Effector CD8-positive, alpha-beta T cell (primary cell): ENCODE results near the gene MCU.
"Not testable (repeated sequence)": the region's sequence is repeated elsewhere in the genome, so short reads cannot be mapped to it uniquely, and the experiment has no call there.

ENCODE experiments used
- DNase-seq: peaks from one replicate; lab custom pipeline; 2025; lab: John Stamatoyannopoulos, UW

MCU gene

GRCh38 chr10:72687035-72687434 is 4.9 kb upstream of the MCU start:
- DNase-seq, result no peak

GRCh38 chr10:72688208-72688651 is 3.7 kb upstream of the MCU start:
- no peak for DNase-seq

- DNase-seq, result no peak
Observed at GRCh38 chr10:72689660-72690059, 2.3 kb upstream of the MCU start.

GRCh38 chr10:72690071-72690755 is 1.7 kb upstream of the MCU start:
- DNase-seq, result no peak

- DNase-seq, result no peak
Observed at GRCh38 chr10:72691470-72691862, 477 bp upstream of the MCU start.

- no peak for DNase-seq
Observed at GRCh38 chr10:72692744-72692993, 726 bp downstream of the MCU start.

- no peak for DNase-seq
Observed at GRCh38 chr10:72692994-72693781, 1.2 kb downstream of the MCU start.

GRCh38 chr10:72694476-72695369 is 2.8 kb downstream of the MCU start:
- DNase-seq, result no peak

GRCh38 chr10:72695496-72695895 is 3.6 kb downstream of the MCU start:
- no peak for DNase-seq

GRCh38 chr10:72697716-72698115 is 5.8 kb downstream of the MCU start:
- no peak for DNase-seq

GRCh38 chr10:72702465-72702864 is 10.5 kb downstream of the MCU start:
- not testable (repeated sequence) for DNase-seq

- DNase-seq, result no peak
Observed at GRCh38 chr10:72702868-72703581, 11.1 kb downstream of the MCU start.

- no peak for DNase-seq
Observed at GRCh38 chr10:72704117-72704516, 12.2 kb downstream of the MCU start.

GRCh38 chr10:72709041-72709440 is 17.1 kb downstream of the MCU start:
- no peak for DNase-seq

- no peak for DNase-seq
Observed at GRCh38 chr10:72712136-72712535, 20.2 kb downstream of the MCU start.

- DNase-seq, result no peak
Observed at GRCh38 chr10:72719941-72720592, 28.1 kb downstream of the MCU start.

- no peak for DNase-seq
Observed at GRCh38 chr10:72720814-72721660, 29.1 kb downstream of the MCU start.

- DNase-seq, result no peak
Observed at GRCh38 chr10:72727130-72727529, 35.2 kb downstream of the MCU start.

- DNase-seq, result no peak
Observed at GRCh38 chr10:72728462-72728861, 36.5 kb downstream of the MCU start.

GRCh38 chr10:72729528-72729927 is 37.6 kb downstream of the MCU start:
- no peak for DNase-seq

GRCh38 chr10:72730479-72730878 is 38.5 kb downstream of the MCU start:
- DNase-seq, result no peak
